ENCODE data around the gene SUFU.

The SUFU gene

GRCh38 chr10:102621443-102622325 is 117.9 kb downstream of the SUFU start:
- no peak for DNase-seq

GRCh38 chr10:102624094-102624493 is 120.3 kb downstream of the SUFU start:
- no peak for DNase-seq

- no peak for DNase-seq
Measured at GRCh38 chr10:102624751-102625645, 121.2 kb downstream of the SUFU start.

GRCh38 chr10:102626026-102626685 is 122.4 kb downstream of the SUFU start:
- no peak for DNase-seq

GRCh38 chr10:102627291-102627735 is 123.5 kb downstream of the SUFU start:
- DNase-seq: no peak

- DNase-seq: no peak
Measured at GRCh38 chr10:102627736-102628293, 124.0 kb downstream of the SUFU start.

- no peak for DNase-seq
Measured at GRCh38 chr10:102628451-102628911, 124.7 kb downstream of the SUFU start.

GRCh38 chr10:102629661-102630614 is 126.2 kb downstream of the SUFU start:
- peak; percentile 54 for DNase-seq

GRCh38 chr10:102630663-102631062 is 126.9 kb downstream of the SUFU start:
- DNase-seq: no peak

GRCh38 chr10:102631525-102632393 is 128.0 kb downstream of the SUFU start:
- no peak for DNase-seq

GRCh38 chr10:102632394-102633111 is 128.8 kb downstream of the SUFU start:
- DNase-seq: no peak

GRCh38 chr10:102633287-102633686 is 129.5 kb downstream of the SUFU start:
- no peak for DNase-seq

- no peak for DNase-seq
Measured at GRCh38 chr10:102633848-102634247, 130.1 kb downstream of the SUFU start.

GRCh38 chr10:102634686-102635085 is 130.9 kb downstream of the SUFU start:
- no peak for DNase-seq

- DNase-seq: no peak
Measured at GRCh38 chr10:102635377-102635776, 131.6 kb downstream of the SUFU start.

GRCh38 chr10:102639537-102639936 is 135.8 kb downstream of the SUFU start:
- no peak for DNase-seq

GRCh38 chr10:102641402-102641801 is 137.6 kb downstream of the SUFU start:
- DNase-seq: peak; percentile 74

- peak; percentile 99 for DNase-seq
Measured at GRCh38 chr10:102641880-102642735, 138.3 kb downstream of the SUFU start.

Data from NCI-H146 (cell line).